Neuron (in vitro differentiated cells): ENCODE measurements around the gene CROCC2.

Experiments
- H2AFZ ChIP-seq: one replicate; pipeline ENCODE4 v1.6.1; 2013; ENCODE audit warnings: low read depth, mild to moderate bottlenecking, inconsistent platforms, low read length, moderate library complexity
- H3K27me3 ChIP-seq: one replicate; pipeline ENCODE4 v1.6.1; 2013; ENCODE audit warnings: low read length; ENCODE audit not compliant: insufficient read depth
- H3K36me3 ChIP-seq: one replicate; pipeline ENCODE4 v1.6.1; 2013; ENCODE audit warnings: low read length; ENCODE audit not compliant: insufficient read depth
- H3K4me1 ChIP-seq: one replicate; pipeline ENCODE4 v1.6.1; 2013; ENCODE audit warnings: low read length; ENCODE audit not compliant: insufficient read depth
- H3K4me3 ChIP-seq: 2 replicates; pipeline ENCODE4 v1.5.1; 2013; ENCODE audit warnings: mild to moderate bottlenecking, low read length, moderate library complexity
- H3K9me3 ChIP-seq: one replicate; pipeline ENCODE4 v1.6.1; 2013; ENCODE audit warnings: low read length

CROCC2 gene

DNA sequence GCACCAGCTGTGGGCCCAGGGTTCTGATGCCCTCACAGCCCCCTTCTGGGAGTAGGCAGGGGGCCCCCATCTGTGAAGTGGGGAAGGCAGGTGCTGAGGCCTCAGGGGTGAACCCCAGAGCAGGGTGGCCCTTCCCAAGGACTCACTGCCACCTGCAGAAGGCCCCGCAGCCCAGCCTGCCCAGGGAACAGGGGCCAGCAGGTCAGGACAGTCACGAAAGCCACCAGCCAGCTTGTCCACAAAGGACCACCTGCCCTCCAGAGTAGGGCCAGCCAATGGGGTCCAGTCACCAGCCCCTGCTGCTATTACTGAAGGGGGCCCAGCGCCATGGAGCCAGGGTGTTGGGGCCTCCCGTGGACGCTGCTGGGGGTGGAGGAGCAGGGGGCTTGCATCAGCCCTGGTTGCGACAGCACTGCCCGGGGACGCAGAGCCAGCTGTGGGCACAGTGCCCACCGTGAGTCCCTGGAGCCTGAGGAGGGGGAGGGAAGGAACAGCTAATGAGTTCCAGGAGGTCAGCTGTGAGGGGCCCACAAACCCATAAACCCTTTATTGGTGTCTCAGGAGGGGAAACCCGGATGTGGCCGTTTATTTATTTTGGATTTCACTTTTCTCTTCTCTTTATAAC, 80.8 kb downstream of the CROCC2 start:
- Histone ChIP-seq H3K27me3 (peaks cover 55% of the 10 kb centered on the region), H3K4me1 (no peaks in the 10 kb centered on the region), H2AFZ (no peak overlapping the region), H3K36me3 (no peaks in the 10 kb centered on the region), H3K4me3 (no peak overlapping the region), H3K9me3 (no peaks in the 10 kb centered on the region)

DNA sequence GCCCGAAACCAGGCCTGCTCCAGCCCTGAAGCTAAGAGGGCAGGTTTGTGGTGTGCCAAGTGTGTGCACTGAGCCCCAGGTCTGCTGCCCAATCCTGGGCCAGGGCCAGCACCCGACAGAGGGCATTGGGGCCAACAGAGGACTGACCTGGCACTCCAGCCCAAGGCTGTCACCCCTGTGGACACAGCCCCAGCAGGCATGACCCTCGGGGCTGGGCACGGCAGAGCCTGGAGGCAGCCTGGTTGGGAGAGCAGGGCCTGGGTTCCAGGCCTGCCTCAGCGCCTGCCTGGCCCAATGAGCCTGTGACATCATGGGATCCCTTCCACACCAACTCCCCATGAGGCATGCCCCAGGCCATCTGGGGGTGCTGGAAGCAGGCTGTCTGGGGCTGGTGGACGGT, 81.5 kb downstream of the CROCC2 start:
- H3K4me3 ChIP-seq: no peak overlapping the region
- H3K9me3 ChIP-seq: no peaks in the 10 kb centered on the region
- no peaks in the 10 kb centered on the region for H3K36me3 ChIP-seq
- no peaks in the 10 kb centered on the region for H3K4me1 ChIP-seq
- H2AFZ ChIP-seq: no peak overlapping the region
- peaks cover 48% of the 10 kb centered on the region for H3K27me3 ChIP-seq

DNA sequence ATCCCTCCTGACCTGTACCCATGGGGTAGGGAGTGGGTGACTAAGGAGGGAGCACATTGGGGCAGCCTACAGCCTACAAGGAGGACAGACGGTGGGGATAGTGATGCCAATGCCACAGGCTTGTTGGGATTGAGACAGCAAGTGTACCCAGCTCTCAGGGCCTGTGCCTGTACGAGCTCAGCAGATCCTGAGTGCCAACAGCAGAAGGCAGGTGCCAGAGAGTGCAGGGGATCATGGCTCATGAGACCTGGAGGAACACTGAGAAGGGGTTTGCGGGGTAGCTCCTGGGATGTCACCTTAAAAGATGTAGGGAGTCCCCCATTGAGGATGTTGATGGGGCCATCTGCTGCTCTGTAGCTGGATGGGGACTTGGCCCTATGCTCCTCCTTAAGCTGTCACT, 82.0 kb downstream of the CROCC2 start:
- H3K36me3 ChIP-seq: no peaks in the 10 kb centered on the region
- H2AFZ ChIP-seq: no peak overlapping the region
- H3K4me3 ChIP-seq: no peak overlapping the region

DNA sequence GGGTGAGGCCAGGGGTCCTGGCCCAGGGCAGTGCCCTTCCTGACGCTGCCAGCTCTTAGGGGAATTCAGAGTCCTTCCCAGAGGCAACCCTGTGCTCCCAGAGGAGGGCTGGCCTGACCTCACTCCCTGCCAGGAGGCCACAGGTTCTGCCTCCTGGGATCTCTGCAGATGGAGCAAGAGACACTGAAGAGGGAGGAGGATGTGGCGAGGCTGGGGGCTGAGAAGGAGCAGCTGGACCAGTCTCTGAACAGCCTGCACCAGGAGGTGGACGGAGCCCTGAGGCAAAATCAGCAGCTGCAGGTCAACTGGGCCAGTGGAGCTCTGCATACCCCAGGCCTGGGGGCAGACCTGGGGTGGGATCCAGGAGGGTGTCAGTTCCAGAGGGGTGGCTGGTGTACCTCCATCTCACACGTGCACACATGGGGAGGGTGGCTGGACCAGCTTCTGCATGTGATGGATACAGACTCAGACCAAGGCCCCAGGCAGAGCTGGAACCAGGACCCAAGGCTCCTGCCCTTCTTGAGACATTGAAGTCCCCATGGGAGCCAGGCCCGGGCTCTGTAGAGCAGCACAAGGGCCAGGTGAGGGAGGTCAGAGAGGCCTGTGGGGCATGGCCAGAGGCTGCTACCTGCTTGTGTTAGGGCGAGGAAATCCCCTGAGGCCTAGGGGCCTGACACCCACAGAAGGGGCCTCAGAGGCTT, 82.6 kb downstream of the CROCC2 start:
- no peaks in the 10 kb centered on the region for H3K9me3 ChIP-seq
- no peak overlapping the region for H2AFZ ChIP-seq
- H3K4me1 ChIP-seq: no peaks in the 10 kb centered on the region
- H3K4me3 ChIP-seq: no peak overlapping the region
- no peaks in the 10 kb centered on the region for H3K36me3 ChIP-seq
- peaks cover 39% of the 10 kb centered on the region for H3K27me3 ChIP-seq

More for the DNA sequence above, 82.0 kb downstream of the CROCC2 start:
- H3K9me3 ChIP-seq: no peaks in the 10 kb centered on the region
- no peaks in the 10 kb centered on the region for H3K4me1 ChIP-seq
- H3K27me3 ChIP-seq: peaks cover 42% of the 10 kb centered on the region

DNA sequence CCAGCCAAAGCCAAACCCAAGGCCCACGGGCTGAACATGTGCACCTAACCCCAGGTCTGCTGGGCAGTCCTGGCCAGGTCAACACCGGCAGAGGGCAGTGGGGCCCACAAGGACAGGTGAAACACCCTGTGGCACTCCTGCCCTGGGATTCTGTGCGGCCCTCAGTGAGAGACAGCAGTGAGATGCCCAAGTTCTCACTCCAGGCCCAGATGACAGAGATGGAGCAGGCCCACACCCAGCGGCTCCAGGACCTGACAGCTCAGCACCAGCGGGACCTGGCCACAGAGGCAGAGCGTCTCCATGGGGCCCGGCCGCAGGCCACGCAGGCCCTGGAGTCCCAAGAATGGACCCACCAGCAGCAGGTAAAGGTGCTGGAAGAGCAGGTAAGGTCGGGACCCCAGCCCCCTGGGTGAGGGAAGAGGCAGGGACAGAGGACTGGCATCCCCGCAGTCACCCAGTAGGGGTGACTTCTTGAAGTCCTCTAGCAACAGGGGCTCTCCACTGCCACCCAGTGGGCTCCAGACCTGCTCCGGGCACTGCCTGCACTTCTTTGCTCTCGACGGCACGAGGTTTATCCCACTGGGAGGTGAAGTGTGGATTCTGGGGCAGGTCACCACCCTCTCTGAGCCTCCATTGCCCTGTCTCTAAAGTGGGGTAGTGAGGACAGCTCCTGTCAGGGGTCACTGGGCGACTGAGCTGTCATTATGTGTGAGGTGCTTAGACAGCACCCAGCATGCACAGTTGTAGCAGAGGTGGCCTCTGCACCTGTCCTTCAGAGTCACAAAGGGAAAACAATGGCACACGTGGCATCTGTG, 83.5 kb downstream of the CROCC2 start:
- no peaks in the 10 kb centered on the region for H3K36me3 ChIP-seq
- H3K9me3 ChIP-seq: no peaks in the 10 kb centered on the region
- H2AFZ ChIP-seq: no peak overlapping the region
- H3K4me1 ChIP-seq: no peaks in the 10 kb centered on the region
- H3K27me3 ChIP-seq: peaks cover 46% of the 10 kb centered on the region
- no peak overlapping the region for H3K4me3 ChIP-seq

DNA sequence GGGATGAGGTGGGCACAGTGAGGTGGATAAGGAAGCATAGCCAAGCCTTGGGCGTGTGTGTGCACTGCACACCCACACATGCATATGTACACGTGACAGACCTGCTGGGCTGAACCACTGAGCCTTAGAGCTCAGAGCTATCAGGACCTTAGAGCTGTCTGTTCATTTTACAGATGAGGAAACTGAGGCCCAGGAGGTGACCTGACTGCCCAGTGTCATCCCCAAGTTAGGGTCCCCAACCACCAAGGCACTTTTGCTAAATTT, 84.1 kb downstream of the CROCC2 start:
- H3K27me3 ChIP-seq: peaks cover 50% of the 10 kb centered on the region
- no peak overlapping the region for H3K4me3 ChIP-seq

DNA sequence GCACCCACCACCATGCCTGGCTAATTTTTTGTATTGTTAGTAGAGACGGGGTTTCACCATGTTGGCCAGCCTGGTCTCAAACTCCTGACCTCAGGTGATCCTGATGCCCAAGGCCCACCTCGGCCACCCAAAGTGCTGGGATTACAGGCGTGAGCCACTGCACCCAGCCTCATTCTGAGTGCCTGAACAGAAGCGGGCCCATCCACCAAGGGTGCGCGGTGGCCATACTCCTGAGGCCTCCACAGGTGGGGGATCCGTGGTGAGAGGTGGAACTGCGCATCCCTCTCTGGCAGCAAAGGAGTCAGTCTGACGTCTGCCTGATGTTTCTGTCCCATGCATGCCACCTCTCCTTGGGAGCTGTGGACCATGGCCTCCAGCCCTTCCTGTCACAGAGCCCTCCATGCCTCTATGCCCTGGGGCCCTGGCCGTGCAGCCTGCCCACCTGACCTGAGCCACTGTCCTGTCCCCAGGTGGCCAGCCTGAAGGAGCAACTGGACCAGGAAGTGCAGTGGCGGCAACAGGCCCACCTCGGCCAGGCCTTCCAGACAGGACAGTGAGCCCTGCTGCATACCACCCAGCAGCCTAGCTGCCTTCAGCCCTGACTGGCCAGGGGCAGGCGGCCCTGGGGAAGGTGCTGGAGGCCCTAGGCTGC, 84.7 kb downstream of the CROCC2 start:
- no peaks in the 10 kb centered on the region for H3K4me1 ChIP-seq
- H2AFZ ChIP-seq: no peak overlapping the region
- no peak overlapping the region for H3K4me3 ChIP-seq
- no peaks in the 10 kb centered on the region for H3K9me3 ChIP-seq
- H3K27me3 ChIP-seq: peaks cover 52% of the 10 kb centered on the region
- no peaks in the 10 kb centered on the region for H3K36me3 ChIP-seq

More for the DNA sequence above, 84.1 kb downstream of the CROCC2 start:
- Histone ChIP-seq H3K9me3 (no peaks in the 10 kb centered on the region), H3K36me3 (no peaks in the 10 kb centered on the region), H3K4me1 (no peaks in the 10 kb centered on the region), H2AFZ (no peak overlapping the region)

DNA sequence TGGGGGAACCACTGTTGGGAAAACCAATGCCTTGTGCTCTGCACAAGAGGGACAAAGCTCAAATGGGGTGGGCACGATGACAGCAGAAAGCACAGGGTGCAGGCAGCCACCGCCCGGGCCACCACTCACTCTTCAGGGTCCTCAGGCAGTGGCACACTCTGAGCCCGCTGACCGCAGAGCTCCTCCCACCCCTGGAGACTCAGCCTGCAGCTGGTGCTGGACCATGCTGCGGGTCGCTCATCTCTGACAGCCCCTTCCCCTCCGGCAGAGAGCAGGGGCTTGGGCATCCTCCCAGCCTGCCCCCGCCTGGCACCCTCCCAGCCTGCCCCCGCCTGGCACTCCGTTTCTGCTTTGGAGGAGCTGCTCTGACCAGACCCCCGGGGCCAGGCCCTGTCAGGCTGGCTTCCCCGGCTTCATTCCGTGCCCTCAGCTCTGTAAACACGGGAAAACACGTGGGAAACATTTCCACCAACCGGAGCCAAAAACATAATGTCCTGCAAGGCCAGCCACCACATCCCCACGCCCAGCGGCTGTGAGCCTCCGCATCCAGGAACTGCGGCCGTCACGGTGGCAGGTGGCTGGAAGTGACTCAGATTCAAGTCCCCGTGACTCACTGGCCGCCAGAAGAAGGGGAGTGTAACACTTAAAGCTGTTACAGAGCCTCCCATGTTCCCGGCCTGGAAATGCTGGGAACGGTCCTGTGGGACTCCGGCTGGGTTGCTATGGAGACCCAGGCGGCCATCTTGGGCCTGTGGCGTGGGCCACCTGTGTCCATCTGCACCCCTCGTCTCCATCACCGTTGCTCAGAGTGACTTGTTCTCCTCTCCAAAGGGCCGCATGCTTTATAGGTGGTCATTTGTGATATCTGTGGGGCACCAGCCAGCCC, 85.5 kb downstream of the CROCC2 start:
- no peaks in the 10 kb centered on the region for H3K9me3 ChIP-seq

DNA sequence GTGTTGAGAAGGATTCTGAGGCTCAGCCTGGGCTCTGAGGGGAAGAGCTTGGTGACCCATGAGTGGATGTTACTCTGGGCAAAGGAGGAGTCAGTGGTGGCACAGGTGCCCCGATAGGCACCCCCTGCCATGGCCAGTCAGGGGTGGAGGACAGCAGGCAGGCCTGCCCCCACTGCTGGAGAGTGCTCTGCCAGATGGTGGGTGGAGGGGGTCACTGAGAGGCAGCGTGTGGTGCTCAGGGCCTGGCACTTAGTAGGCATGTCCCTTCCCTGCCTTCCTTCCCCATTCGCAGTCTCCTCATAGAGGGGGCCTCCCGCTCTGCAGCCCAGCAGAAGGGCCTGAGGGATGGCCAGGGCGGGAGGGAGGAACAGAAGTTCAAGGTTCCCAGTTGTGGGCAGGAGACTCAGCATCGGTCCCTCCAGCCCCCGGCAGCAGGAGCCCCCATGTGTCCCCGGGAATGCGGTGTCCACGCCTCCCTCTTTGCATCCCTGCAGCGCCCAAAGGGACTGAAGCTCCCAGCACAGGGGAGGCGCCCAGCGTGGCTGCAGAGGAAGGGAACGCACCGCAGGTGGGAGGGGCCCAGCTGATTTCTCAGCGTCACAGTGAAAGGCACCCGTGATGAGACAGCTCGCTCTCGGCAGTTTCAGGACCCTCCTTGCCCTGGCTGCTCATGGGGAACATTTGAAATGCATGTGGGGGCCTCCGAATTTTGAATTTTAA, 86.6 kb downstream of the CROCC2 start:
- H3K4me1 ChIP-seq: peaks cover 12% of the 10 kb centered on the region
- H3K27me3 ChIP-seq: peaks cover 63% of the 10 kb centered on the region
- no peak overlapping the region for H2AFZ ChIP-seq
- H3K36me3 ChIP-seq: no peaks in the 10 kb centered on the region
- H3K4me3 ChIP-seq: no peak overlapping the region
- H3K9me3 ChIP-seq: no peaks in the 10 kb centered on the region

More for the DNA sequence above, 85.5 kb downstream of the CROCC2 start:
- Histone ChIP-seq H3K36me3 (no peaks in the 10 kb centered on the region), H3K27me3 (peaks cover 55% of the 10 kb centered on the region), H2AFZ (no peak overlapping the region), H3K4me1 (peaks cover 5% of the 10 kb centered on the region), H3K4me3 (no peak overlapping the region)

DNA sequence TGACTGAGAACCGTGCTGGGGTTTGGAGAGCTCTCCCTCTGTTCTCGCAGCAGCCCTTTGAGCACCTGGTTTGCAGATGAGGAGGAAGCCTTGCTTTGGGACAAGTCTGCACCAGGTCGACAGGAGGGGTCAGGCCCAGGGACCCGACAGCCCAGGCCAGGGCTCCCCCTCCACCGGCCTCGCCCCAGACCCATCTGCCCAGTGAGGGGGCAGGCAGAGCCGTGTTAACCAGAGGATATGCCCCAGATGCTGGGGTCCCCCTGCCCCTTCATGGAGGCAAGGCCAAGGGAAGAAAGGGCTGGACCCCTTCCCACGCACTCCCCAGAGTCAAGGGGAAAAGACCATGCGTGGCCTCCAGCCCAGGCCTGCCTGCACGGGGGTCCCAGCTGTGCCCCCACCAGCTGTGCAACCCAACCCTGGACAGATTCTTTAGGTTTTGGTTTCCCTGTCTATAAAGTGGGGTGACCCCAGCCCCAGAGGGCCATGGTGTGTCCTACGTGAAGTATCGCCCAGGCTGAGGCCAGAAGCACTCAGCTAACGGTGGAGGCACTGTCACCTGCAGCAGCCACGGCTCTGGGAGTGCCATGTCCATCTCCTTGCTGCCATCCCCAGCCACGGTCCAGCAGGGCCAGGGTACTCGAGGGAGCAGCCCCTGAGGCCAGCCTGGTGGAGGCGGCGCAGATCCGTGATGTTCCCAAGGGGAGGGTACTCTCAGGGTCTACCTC, 87.5 kb downstream of the CROCC2 start:
- H3K4me3 ChIP-seq: no peak overlapping the region
- peaks cover 60% of the 10 kb centered on the region for H3K27me3 ChIP-seq
- H3K4me1 ChIP-seq: peaks cover 15% of the 10 kb centered on the region
- no peaks in the 10 kb centered on the region for H3K36me3 ChIP-seq
- no peaks in the 10 kb centered on the region for H3K9me3 ChIP-seq
- no peak overlapping the region for H2AFZ ChIP-seq

DNA sequence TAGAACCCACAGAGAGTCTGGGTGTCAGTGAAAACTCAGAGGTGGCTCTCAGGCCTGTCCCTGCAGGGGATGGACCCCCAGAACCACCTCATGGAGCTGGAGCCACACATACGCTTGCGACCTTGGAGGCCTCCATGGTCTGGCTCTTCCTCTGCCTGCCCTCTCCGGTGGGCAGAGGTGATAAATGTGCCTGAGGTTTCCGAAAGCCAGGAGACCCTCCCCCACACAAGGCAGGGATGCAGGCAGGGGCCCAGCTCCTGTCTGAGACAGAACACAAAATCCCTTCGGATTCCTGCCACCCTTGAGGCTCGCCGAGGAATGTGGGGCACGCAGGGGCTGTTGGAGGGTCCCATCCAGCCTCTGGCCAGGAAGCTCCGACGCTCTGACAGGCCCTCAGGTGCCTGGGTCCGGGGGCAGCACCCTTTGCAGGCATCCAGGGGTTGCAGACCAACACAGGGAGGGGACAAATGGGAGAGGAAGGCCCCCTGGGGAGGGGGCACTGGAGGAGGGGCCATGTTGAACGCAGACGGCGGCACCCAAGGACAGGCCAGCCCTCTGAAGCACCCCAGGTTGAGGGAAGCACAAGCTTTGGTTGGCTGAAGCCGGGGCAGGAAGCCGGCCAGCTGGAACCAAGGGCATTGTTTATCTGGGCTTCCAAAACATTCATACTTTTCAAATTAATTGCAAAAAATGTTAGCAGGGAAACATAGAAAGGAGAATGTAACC, 88.2 kb downstream of the CROCC2 start:
- Histone ChIP-seq H3K27me3 (peaks cover 63% of the 10 kb centered on the region), H3K36me3 (no peaks in the 10 kb centered on the region), H2AFZ (no peak overlapping the region), H3K9me3 (no peaks in the 10 kb centered on the region), H3K4me1 (peaks cover 15% of the 10 kb centered on the region), H3K4me3 (no peak overlapping the region)
